ENCODE data around the gene TPD52L2.

TPD52L2 gene

GRCh38 chr20:63932606-63933160, 67.6 kb downstream of the TPD52L2 start:
- DNase-seq (ENCODE audit: low read depth in 2 of 2): no peak

DNA sequence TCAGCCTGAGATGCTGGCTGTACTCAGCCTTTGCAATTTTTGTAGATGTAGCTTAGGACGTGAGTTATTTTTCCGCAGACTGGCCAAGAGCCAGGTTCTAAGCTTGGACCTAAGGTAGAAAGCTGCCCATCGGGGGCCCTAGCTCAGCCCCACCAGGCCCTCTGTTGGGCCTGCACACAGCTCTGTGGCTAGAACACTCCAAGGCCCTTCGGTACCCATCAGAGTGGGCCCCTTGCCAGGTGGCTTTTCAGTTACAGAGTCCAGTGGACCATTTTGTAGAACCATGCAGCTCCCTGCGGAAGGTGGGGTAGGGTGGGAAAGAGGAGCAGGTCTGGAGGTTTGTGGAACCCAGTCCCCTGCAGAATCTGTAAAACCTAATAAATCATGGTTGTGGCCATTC, 68.6 kb downstream of the TPD52L2 start:
- DNase-seq (ENCODE audit: low read depth in 2 of 2): no peak

GRCh38 chr20:63934271-63935068, 69.4 kb downstream of the TPD52L2 start:
- no peak for DNase-seq (ENCODE audit: low read depth in 2 of 2)

DNA sequence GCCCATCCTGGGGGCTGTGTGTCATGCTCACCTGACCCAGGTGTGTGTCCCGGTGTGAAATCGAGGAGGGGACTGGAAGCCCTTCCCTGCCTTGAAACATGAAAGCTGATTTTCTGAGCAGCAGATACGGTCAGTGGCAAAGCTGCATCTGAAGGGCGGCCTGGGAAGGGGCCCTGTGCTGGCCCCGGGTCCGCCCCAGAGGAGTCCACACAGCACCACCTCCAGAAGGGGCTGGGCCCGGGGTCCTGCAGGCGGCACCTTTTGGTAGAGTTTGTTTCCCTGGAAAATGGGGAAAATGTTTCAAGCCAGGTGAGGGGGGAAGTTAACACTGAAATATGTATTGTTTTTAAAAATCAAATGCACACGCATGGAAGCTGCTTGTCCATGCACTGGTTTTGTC, 70.4 kb downstream of the TPD52L2 start:
- DNase-seq (ENCODE audit: low read depth in 2 of 2): no peak

- DNase-seq (ENCODE audit: low read depth in 2 of 2): no peak
Observed at GRCh38 chr20:63937596-63937995, 72.5 kb downstream of the TPD52L2 start.

- DNase-seq (ENCODE audit: low read depth in 2 of 2): no peak
Observed at GRCh38 chr20:63939061-63939935, 74.2 kb downstream of the TPD52L2 start.

DNA sequence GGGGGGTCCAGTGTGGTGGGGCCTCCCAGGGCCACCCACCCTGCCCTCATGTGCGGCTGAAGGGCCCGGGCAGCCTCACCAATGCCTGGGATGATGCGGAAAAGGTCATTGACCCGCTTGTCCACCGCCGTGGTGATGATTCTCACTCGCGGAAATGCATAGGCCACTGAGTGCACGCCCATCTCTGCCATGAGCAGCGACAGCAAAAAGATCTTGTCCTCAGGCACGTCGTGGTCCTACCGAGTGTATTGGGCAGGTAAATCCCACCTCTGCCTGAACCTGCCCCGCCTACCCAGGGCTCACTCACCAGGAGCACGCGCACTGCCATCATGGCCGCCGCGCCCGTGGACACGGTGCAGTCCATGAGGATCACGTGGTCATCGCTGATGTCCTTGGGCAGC, 75.0 kb downstream of the TPD52L2 start:
- DNase-seq (ENCODE audit: low read depth in 2 of 2): no peak

DNA sequence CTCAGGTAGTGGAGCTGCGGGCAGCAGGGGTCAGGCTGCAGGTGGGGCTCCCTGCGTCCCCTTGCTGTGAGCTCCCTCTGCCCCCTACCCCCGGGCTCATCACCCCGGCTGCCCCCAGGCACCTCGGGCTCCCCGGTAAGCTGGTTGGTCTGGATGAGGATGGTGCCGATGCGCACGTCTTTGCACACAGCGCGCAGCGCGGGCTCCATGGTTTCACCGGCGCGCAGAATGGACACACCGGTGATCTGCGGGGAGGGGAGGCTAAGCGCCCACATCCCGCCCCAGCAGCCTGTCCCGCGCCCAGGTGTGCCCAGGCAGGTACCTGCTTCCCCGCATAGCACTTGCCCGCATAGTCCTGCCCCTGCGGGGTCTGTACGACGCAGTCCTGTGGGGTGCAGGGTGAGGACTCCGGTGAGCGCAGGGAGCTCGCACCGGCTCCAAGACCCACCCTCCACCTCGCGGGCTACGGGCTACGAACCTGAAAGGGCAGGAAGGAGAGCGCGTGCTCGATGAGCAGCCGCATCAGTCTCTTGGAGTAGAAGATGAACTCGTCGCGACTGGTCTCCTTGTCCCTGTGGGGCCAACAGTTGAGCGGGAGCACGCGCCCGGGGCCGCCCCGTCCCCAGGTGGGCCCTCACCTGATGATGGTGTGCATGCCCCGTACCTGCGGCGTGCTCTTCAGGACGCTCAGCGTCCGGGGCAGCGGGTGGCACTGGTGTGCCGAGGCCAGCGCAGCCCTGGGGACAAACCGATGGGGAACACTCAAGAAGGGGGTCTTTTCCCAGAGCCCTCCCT, 75.6 kb downstream of the TPD52L2 start:
- DNase-seq (ENCODE audit: low read depth in 2 of 2): no peak
